ENCODE measurements around the gene CCNQ. TPM values are rescaled to one million over a fixed set of nuclear protein-coding genes. Genes with fewer than 3 reads are reported as not detected.

The CCNQ gene
- total RNA-seq, 1 donor from 2014 or later: 15.2 TPM

DNA sequence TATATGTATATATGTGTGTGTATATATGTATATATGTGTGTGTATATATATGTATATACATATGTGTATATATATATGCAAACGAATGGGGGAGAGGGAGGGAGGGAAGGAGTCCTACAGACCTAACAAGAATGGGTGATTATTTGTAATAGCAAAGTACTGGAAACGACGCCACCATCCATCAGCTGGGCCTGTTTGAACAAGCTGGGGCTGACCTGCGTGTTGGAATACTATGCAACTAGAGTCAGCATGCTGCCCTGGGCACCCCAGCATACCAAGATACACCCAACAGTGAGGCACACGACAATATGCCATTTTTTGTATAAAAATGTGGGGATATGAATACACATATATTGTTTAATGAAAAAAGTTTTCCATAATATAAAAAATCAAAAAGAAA, 21.6 kb upstream of the CCNQ start:
- H3K4me3 ChIP-seq: no peak overlapping the region
- Mint-ChIP-seq H3K4me3 (no peak overlapping the region), H3K27me3 (ENCODE audit: insufficient read depth, low read depth) (peaks cover 6% of the 10 kb centered on the region), H3K36me3 (no peaks in the 10 kb centered on the region), H3K27ac (no peak overlapping the region), H3K9me3 (peaks cover 26% of the 10 kb centered on the region), H3K4me1 (no peaks in the 10 kb centered on the region)
- no peaks in the 10 kb centered on the region for H3K4me1 ChIP-seq
- no peak overlapping the region for H2AFZ ChIP-seq (replicated peaks)
- H3K79me2 ChIP-seq (ENCODE audit: low read depth): no peaks in the 10 kb centered on the region
- no peak overlapping the region for H3K27ac ChIP-seq
- peaks cover 34% of the 10 kb centered on the region for H3K27me3 ChIP-seq
- no peak overlapping the region for H3K4me2 ChIP-seq
- DNase-seq (ENCODE audit: low spot score): no peak
- H4K20me1 ChIP-seq (ENCODE audit: low read depth): no peaks in the 10 kb centered on the region
- peaks cover 3% of the 10 kb centered on the region for H3K9me3 ChIP-seq (ENCODE audit: low read depth)
- H3F3A ChIP-seq (ENCODE audit: low read depth): no peaks in the 10 kb centered on the region
- no peak for TF ChIP-seq EZH2 (IDR thresholded peaks at IDR 0.05)
- TF ChIP-seq EZH2phosphoT487 (IDR thresholded peaks at IDR 0.05): no peak
- TF ChIP-seq, protein P1, sequence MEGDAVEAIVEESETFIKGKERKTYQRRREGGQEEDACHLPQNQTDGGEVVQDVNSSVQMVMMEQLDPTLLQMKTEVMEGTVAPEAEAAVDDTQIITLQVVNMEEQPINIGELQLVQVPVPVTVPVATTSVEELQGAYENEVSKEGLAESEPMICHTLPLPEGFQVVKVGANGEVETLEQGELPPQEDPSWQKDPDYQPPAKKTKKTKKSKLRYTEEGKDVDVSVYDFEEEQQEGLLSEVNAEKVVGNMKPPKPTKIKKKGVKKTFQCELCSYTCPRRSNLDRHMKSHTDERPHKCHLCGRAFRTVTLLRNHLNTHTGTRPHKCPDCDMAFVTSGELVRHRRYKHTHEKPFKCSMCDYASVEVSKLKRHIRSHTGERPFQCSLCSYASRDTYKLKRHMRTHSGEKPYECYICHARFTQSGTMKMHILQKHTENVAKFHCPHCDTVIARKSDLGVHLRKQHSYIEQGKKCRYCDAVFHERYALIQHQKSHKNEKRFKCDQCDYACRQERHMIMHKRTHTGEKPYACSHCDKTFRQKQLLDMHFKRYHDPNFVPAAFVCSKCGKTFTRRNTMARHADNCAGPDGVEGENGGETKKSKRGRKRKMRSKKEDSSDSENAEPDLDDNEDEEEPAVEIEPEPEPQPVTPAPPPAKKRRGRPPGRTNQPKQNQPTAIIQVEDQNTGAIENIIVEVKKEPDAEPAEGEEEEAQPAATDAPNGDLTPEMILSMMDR (IDR thresholded peaks at IDR 0.05): no peak
- no peaks in the 10 kb centered on the region for H3K36me3 ChIP-seq
- no peak overlapping the region for H3K9ac ChIP-seq

DNA sequence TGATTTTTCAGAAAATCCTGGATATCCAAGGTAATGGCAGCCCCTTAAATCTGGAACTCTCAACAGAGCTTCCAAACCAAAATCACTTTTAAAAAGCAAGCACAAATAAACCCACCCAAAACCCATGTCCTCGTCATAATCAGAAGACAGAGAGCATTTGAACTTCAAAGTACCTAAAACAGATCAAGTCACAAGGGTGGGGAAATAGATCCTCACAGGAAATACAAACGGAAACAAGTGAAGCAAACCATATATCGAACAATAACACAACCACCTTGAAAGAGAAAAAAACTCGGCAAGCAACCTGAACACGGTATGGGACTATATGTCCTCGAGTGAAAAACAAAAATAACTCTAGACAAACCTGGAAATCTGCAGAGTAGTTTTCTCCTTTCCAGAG, 15.9 kb upstream of the CCNQ start:
- Histone ChIP-seq H3K4me2 (no peak overlapping the region), H3K4me3 (no peak overlapping the region), H3K79me2 (ENCODE audit: low read depth) (no peaks in the 10 kb centered on the region), H2AFZ (replicated peaks) (no peak overlapping the region), H4K20me1 (ENCODE audit: low read depth) (no peaks in the 10 kb centered on the region), H3K27ac (no peak overlapping the region), H3K36me3 (no peaks in the 10 kb centered on the region), H3F3A (ENCODE audit: low read depth) (peaks cover 4% of the 10 kb centered on the region), H3K4me1 (no peaks in the 10 kb centered on the region), H3K27me3 (peaks cover 87% of the 10 kb centered on the region), H3K9me3 (ENCODE audit: low read depth) (no peaks in the 10 kb centered on the region), H3K9ac (no peak overlapping the region)
- Mint-ChIP-seq H3K9me3 (peaks cover 13% of the 10 kb centered on the region), H3K27me3 (ENCODE audit: insufficient read depth, low read depth) (peaks cover 19% of the 10 kb centered on the region), H3K4me3 (no peak overlapping the region), H3K4me1 (peaks cover 2% of the 10 kb centered on the region), H3K27ac (no peak overlapping the region), H3K36me3 (no peaks in the 10 kb centered on the region)
- no peak for DNase-seq (ENCODE audit: low spot score)
- no peak for TF ChIP-seq EZH2phosphoT487 (IDR thresholded peaks at IDR 0.05)
- TF ChIP-seq, protein P1 (IDR thresholded peaks at IDR 0.05): no peak
- TF ChIP-seq EZH2 (IDR thresholded peaks at IDR 0.05): no peak

DNA sequence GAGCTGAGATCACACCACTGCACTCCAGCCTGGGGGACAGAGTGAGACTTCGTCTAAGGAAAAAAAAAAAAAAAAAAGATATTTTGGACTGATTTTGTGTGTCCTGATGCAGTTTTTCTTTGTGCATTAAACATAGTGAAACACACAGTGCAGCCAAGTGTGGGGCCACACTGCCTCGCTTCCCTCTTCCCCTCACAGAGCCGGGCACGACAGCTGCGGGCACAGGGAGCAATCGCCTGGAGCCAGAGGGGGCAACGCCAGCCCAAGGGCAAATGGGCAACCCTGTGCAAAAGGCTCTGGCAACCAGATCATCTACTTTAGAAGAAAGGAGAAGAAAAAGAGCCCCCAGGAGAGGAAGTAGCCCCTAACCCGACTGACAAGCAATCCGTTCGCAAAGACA, 13.5 kb upstream of the CCNQ start:
- no peak overlapping the region for H3K4me3 ChIP-seq
- H3K4me1 ChIP-seq: no peaks in the 10 kb centered on the region
- H3K9ac ChIP-seq: no peak overlapping the region
- H3K36me3 Mint-ChIP-seq: no peaks in the 10 kb centered on the region
- no peak overlapping the region for H3K4me2 ChIP-seq
- TF ChIP-seq EZH2phosphoT487 (IDR thresholded peaks at IDR 0.05) (no peak), EZH2 (IDR thresholded peaks at IDR 0.05) (no peak)
- TF ChIP-seq, protein P1 (IDR thresholded peaks at IDR 0.05): no peak
- H3K4me1 Mint-ChIP-seq: peaks cover 2% of the 10 kb centered on the region
- H3K9me3 Mint-ChIP-seq: peaks cover 17% of the 10 kb centered on the region
- H3F3A ChIP-seq (ENCODE audit: low read depth): peaks cover 4% of the 10 kb centered on the region
- no peak overlapping the region for H2AFZ ChIP-seq (replicated peaks)
- H3K9me3 ChIP-seq (ENCODE audit: low read depth): no peaks in the 10 kb centered on the region
- no peak overlapping the region for H3K27ac ChIP-seq
- no peaks in the 10 kb centered on the region for H4K20me1 ChIP-seq (ENCODE audit: low read depth)
- no peaks in the 10 kb centered on the region for H3K36me3 ChIP-seq
- H3K27me3 ChIP-seq: peaks cover 95% of the 10 kb centered on the region
- H3K79me2 ChIP-seq (ENCODE audit: low read depth): no peaks in the 10 kb centered on the region
- H3K4me3 Mint-ChIP-seq: no peak overlapping the region
- peaks cover 20% of the 10 kb centered on the region for H3K27me3 Mint-ChIP-seq (ENCODE audit: insufficient read depth, low read depth)
- no peak overlapping the region for H3K27ac Mint-ChIP-seq
- no peak for DNase-seq (ENCODE audit: low spot score)

Measured in neural progenitor cell (in vitro differentiated cells).